MCF 10A (cell line): Measurements from ENCODE around the gene LSMEM2. TPM values are rescaled to one million over a fixed set of nuclear protein-coding genes. Genes with fewer than 3 reads are reported as not detected.

Source experiments
- BruUV-seq: library from RNA; stranded (reverse); fragments of 400-500 nt; replicated peaks from 2 replicates; lab custom pipeline; 2021; lab: Mats Ljungman, UMichigan
- CTCF ChIA-PET: fragments of 300-600 bp; sonication (Branson Sonifier 250); formaldehyde crosslinking; extraction: SDS; loops from one replicate; lab custom pipeline; 2021; ENCODE audit warnings: antibody characterized with exemption, inconsistent platforms; lab: Yijun Ruan, JAX
- POLR2A ChIA-PET: fragments of 300-600, 350-650 bp; sonication (Branson Sonifier 250); formaldehyde crosslinking; extraction: SDS; loops from one replicate; lab custom pipeline; 2020; ENCODE audit warnings: antibody characterized with exemption, inconsistent platforms; lab: Yijun Ruan, JAX
- DNase-seq: peaks from one replicate; pipeline ENCODE4 v3.0.0-alpha.2; 2018; ENCODE audit not compliant: unreplicated experiment
- H3K27ac Mint-ChIP-seq: one replicate; pipeline ENCODE4 v1.8.0; 2022; ENCODE audit warnings: mild to moderate bottlenecking, low read depth, mixed read lengths; ENCODE audit not compliant: unreplicated experiment
- H3K27me3 Mint-ChIP-seq: one replicate; pipeline ENCODE4 v1.8.0; 2022; ENCODE audit warnings: mixed read lengths; ENCODE audit not compliant: insufficient read depth, unreplicated experiment
- H3K36me3 Mint-ChIP-seq: one replicate; pipeline ENCODE4 v1.8.0; 2022; ENCODE audit warnings: mild to moderate bottlenecking, moderate library complexity, mixed read lengths; ENCODE audit not compliant: insufficient read depth, unreplicated experiment
- H3K4me1 Mint-ChIP-seq: one replicate; pipeline ENCODE4 v1.8.0; 2022; ENCODE audit warnings: mixed read lengths; ENCODE audit not compliant: insufficient read depth, unreplicated experiment
- H3K4me3 Mint-ChIP-seq: one replicate; pipeline ENCODE4 v1.8.0; 2022; ENCODE audit warnings: mild to moderate bottlenecking, moderate library complexity, mixed read lengths; ENCODE audit not compliant: unreplicated experiment
- H3K9me3 Mint-ChIP-seq: one replicate; pipeline ENCODE4 v1.8.0; 2022; ENCODE audit warnings: mixed read lengths; ENCODE audit not compliant: unreplicated experiment
- CTCF ChIP-seq: fragments of 200-600 bp; IDR thresholded peaks from one replicate; pipeline ENCODE4 v1.8.0; 2022; ENCODE audit warnings: antibody characterized with exemption, mild to moderate bottlenecking; ENCODE audit not compliant: unreplicated experiment
- intact Hi-C: fragments of 100-400 bp; cut with micrococcal nuclease; formaldehyde crosslinking; loops from 2 replicates; pipeline ENCODE4 v1.14.1; 2022
- total RNA-seq: library from RNA; stranded (reverse); gene quantifications from 2 replicates; pipeline ENCODE4 v1.2.3, GENCODE V29; 2022

The LSMEM2 gene
- total RNA-seq, 1 experiment from 2014 or later = not detected

GRCh38 chr3:50330330-50330729, 51.4 kb downstream of the LSMEM2 start:
- H3K36me3 Mint-ChIP-seq = peaks cover 51% of the 10 kb centered on the region
- POLR2A ChIA-PET = no interaction called here
- intact Hi-C loops = no loop called here
- TF ChIP-seq CTCF = no peak
- no peaks in the 10 kb centered on the region for H3K27me3 Mint-ChIP-seq
- peaks cover 9% of the 10 kb centered on the region for H3K4me1 Mint-ChIP-seq
- no peak overlapping the region for H3K4me3 Mint-ChIP-seq
- BruUV-seq = no TSS peak
- DNase-seq = no peak
- H3K9me3 Mint-ChIP-seq = no peaks in the 10 kb centered on the region
- CTCF ChIA-PET = interaction anchor here (1.4 kb wide), 1 partner anchor 32 kb away, joined by 5 read pairs; the partner anchor contains the start of genes HYAL3 and NAA80
- no peak overlapping the region for H3K27ac Mint-ChIP-seq

- Mint-ChIP-seq H3K4me3 (no peak overlapping the region), H3K4me1 (peaks cover 12% of the 10 kb centered on the region), H3K9me3 (no peaks in the 10 kb centered on the region), H3K36me3 (peaks cover 56% of the 10 kb centered on the region), H3K27me3 (no peaks in the 10 kb centered on the region), H3K27ac (no peak overlapping the region)
- intact Hi-C loops = no loop called here
- DNase-seq = no peak
- no peak for TF ChIP-seq CTCF
- BruUV-seq = no TSS peak
- POLR2A ChIA-PET = interaction anchor here (0.7 to 0.8 kb wide), 2 partner anchors 14 to 61 kb away, joined by 3 read pairs; no protein-coding TSS in a partner anchor
- CTCF ChIA-PET = interaction anchor here (1.2 kb wide), 1 partner anchor 12 kb away, joined by 3 read pairs; no protein-coding TSS in a partner anchor
Observed at GRCh38 chr3:50331364-50331907, 52.5 kb downstream of the LSMEM2 start.

- CTCF ChIA-PET = interaction anchor here (1.0 to 1.7 kb wide), 3 partner anchors 10 to 15 kb away, joined by 3 to 5 read pairs (median 4); no protein-coding TSS in a partner anchor
- no TSS peak for BruUV-seq
- no peak for DNase-seq
- peak overlapping the region; percentile 44 for H3K4me3 Mint-ChIP-seq
- no peak for TF ChIP-seq CTCF
- POLR2A ChIA-PET = interaction anchor here (1.4 to 4.9 kb wide), 3 partner anchors 15 to 42 kb away, joined by 3 to 79 read pairs (median 6); partner anchors contain the start of genes CYB561D2, IFRD2 and NPRL2
- no peaks in the 10 kb centered on the region for H3K27me3 Mint-ChIP-seq
- H3K36me3 Mint-ChIP-seq = peaks cover 50% of the 10 kb centered on the region
- no peaks in the 10 kb centered on the region for H3K9me3 Mint-ChIP-seq
- intact Hi-C loops = no loop called here
- peaks cover 20% of the 10 kb centered on the region for H3K4me1 Mint-ChIP-seq
- no peak overlapping the region for H3K27ac Mint-ChIP-seq
Observed at GRCh38 chr3:50333744-50334328, 54.9 kb downstream of the LSMEM2 start.

- Mint-ChIP-seq H3K36me3 (peaks cover 43% of the 10 kb centered on the region), H3K9me3 (no peaks in the 10 kb centered on the region), H3K27me3 (no peaks in the 10 kb centered on the region), H3K27ac (no peak overlapping the region), H3K4me3 (peak overlapping the region; percentile 44), H3K4me1 (peaks cover 22% of the 10 kb centered on the region)
- POLR2A ChIA-PET = interaction anchor here (0.6 to 4.9 kb wide), 7 partner anchors 8 to 42 kb away, joined by 3 to 79 read pairs (median 3); partner anchors contain the start of genes CYB561D2, IFRD2, NPRL2 and ZMYND10
- intact Hi-C loops = no loop called here
- no peak for DNase-seq
- TF ChIP-seq CTCF = no peak
- no TSS peak for BruUV-seq
- CTCF ChIA-PET = interaction anchor here (1.0 to 1.7 kb wide), 2 partner anchors 11 to 13 kb away, joined by 4 to 5 read pairs; no protein-coding TSS in a partner anchor
Observed at GRCh38 chr3:50334339-50335075, 55.6 kb downstream of the LSMEM2 start.
